Transverse colon (tissue), 4 donors: ENCODE measurements around the gene EPHA8. TPM values are rescaled to one million over a fixed set of nuclear protein-coding genes. Genes with fewer than 3 reads are reported as not detected.

ENCODE experiments used
- DNase-seq: peaks from one replicate; pipeline ENCODE4 v3.0.0-alpha.2; 2019
- H3K27ac ChIP-seq, 4 donors: fragments of 200-600 bp; sonication (generic); 2 replicates each; pipeline ENCODE4 v1.5.1; 2016 to 2018; ENCODE audit warnings: inconsistent platforms in 4 of 4
- H3K27me3 ChIP-seq: fragments of 200-600 bp; sonication (generic); 2 replicates; pipeline ENCODE4 v1.5.1; 2017; ENCODE audit warnings: inconsistent platforms
- H3K36me3 ChIP-seq, 4 donors: fragments of 200-600 bp; sonication (generic); 2 replicates each; pipeline ENCODE4 v1.5.1; 2017 to 2019; ENCODE audit warnings: inconsistent platforms in 4 of 4
- H3K4me1 ChIP-seq, 4 donors: fragments of 200-600 bp; sonication (generic); 2 replicates each; pipeline ENCODE4 v1.5.1; 2017 to 2020; ENCODE audit warnings: inconsistent platforms in 4 of 4
- H3K4me3 ChIP-seq, 4 donors: fragments of 200-600 bp; sonication (generic); 1 replicate in 1 of 4; 2 replicates in 3 of 4; pipeline versions ENCODE4 v1.5.1 to v1.6.1; 2017 to 2019; ENCODE audit warnings: inconsistent platforms in 4 of 4
- H3K9me3 ChIP-seq, 2 donors: fragments of 200-600 bp; sonication (generic); 2 replicates each; pipeline ENCODE4 v1.5.1; 2017 to 2019; ENCODE audit warnings: inconsistent platforms in 2 of 2
- CTCF ChIP-seq, 5 experiments: fragments of 200-600 bp in 3 of 5; fragments of 450-650 bp in 2 of 5; sonication (generic) in 3 of 5; IDR thresholded peaks; 1 replicate in 2 of 5; 2 replicates in 3 of 5; pipeline ENCODE4 v1.5.1; 2016 to 2017; ENCODE audit warnings: antibody characterized with exemption in 5 of 5, inconsistent platforms in 3 of 5, mild to moderate bottlenecking in 2 of 5, moderate library complexity in 1 of 5
- EP300 ChIP-seq: sonication (generic); formaldehyde crosslinking; IDR thresholded peaks from one replicate; pipeline ENCODE4 v1.6.1; 2017; ENCODE audit warnings: antibody characterized with exemption, low read depth
- POLR2A ChIP-seq: fragments of 450-650 bp; IDR thresholded peaks from one replicate; pipeline ENCODE4 v1.6.1; 2016; ENCODE audit warnings: antibody characterized with exemption, mild to moderate bottlenecking, moderate library complexity
- POLR2AphosphoS5 ChIP-seq, 3 donors: sonication (generic); formaldehyde crosslinking; IDR thresholded peaks; one replicate each; pipeline ENCODE4 v1.6.1; 2016; ENCODE audit warnings: antibody characterized with exemption in 3 of 3
- WGBS, 2 donors: methylation state at CpG; one replicate each; pipeline ENCODE4 v1.1.5; 2018; ENCODE audit warnings: low coverage in 1 of 2; 5-methylcytosine and 5-hydroxymethylcytosine counted together
- in situ Hi-C, 4 donors: fragments of 200-750 bp; cut with MboI; loops; one replicate each; pipeline versions ENCODE4 v1.15.0 to v1.15.1; 2017; ENCODE audit warnings: low sequenced_read_pairs in 3 of 4, low pct_ligation_motif_present in 1 of 4, low pct_unique_long_range_greater_than_20kb in 1 of 4
- intact Hi-C: fragments of 100-400 bp; cut with DNase I; formaldehyde crosslinking; loops from one replicate; pipeline ENCODE4 v1.15.1; 2023; ENCODE audit warnings: low total_unique reads
- total RNA-seq, 4 donors: library from RNA; depleted of rRNA; stranded (reverse); fragments of >200 nt; gene quantifications; one replicate each; pipeline ENCODE4 v1.1.0, GENCODE V29; 2016

EPHA8 gene
- total RNA-seq, 4 donors from 2014 or later = not detected

DNA sequence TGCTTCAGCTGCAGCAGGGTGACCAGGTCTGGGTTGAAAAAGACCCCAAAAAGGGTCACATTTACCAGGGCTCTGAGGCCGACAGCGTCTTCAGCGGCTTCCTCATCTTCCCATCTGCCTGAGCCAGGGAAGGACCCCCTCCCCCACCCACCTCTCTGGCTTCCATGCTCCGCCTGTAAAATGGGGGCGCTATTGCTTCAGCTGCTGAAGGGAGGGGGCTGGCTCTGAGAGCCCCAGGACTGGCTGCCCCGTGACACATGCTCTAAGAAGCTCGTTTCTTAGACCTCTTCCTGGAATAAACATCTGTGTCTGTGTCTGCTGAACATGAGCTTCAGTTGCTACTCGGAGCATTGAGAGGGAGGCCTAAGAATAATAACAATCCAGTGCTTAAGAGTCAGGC is 76.0 kb downstream of the EPHA8 start:
- peak overlapping the region in 1 of 4 donors; percentile 27 for H3K4me3 ChIP-seq
- intact Hi-C loops = no loop called here

GRCh38 chr1:22641247-22641646 is 78.0 kb downstream of the EPHA8 start:
- Histone ChIP-seq H3K27me3 (no peaks in the 10 kb centered on the region), H3K36me3 (no peaks in the 10 kb centered on the region), H3K9me3 (no peaks in the 10 kb centered on the region), H3K27ac (no peak overlapping the region), H3K4me3 (no peak overlapping the region), H3K4me1 (no peaks in the 10 kb centered on the region)
- intact Hi-C loops (no loop called here), in situ Hi-C loops (loop anchor here (10.0 to 25.0 kb wide), 3 partner anchors 216 to 504 kb away; partner anchors contain the start of gene WNT4 (in 2 of the 4))
- no peak for TF ChIP-seq CTCF (IDR thresholded peaks at IDR 0.05)
- no peak for TF ChIP-seq POLR2AphosphoS5 (IDR thresholded peaks at IDR 0.05)
- no peak for DNase-seq
- WGBS, 2 donors = 42 to 49% methylated on average over 3 to 8 of the region's 8 CpGs

More for the DNA sequence above, 76.0 kb downstream of the EPHA8 start:
- 6 to 40% methylated on average over 3 to 8 of the region's 8 CpGs for WGBS, 2 donors
- in situ Hi-C loops = loop anchor here in 2 of 4 donors (25.0 kb wide), 1 partner anchor 502 kb away; the partner anchor contains the start of gene WNT4 (in 2 of the 2)
- no peaks in the 10 kb centered on the region for H3K9me3 ChIP-seq
- no peaks in the 10 kb centered on the region for H3K36me3 ChIP-seq
- DNase-seq = peak; percentile 26
- peaks cover under 1% of the 10 kb centered on the region for H3K27me3 ChIP-seq
- TF ChIP-seq POLR2A (no peak), POLR2AphosphoS5 (IDR thresholded peaks at IDR 0.05) (no peak), CTCF (IDR thresholded peaks at IDR 0.05) (no peak), EP300 (no peak)
- H3K4me1 ChIP-seq = peaks cover 0 to 3% (median 0%) of the 10 kb centered on the region in 4 donors
- peak overlapping the region in 1 of 4 donors; percentile 35 for H3K27ac ChIP-seq

GRCh38 chr1:22641906-22642636 is 78.8 kb downstream of the EPHA8 start:
- 9% methylated on average over 18 of the region's 18 CpGs; no CpG with 5 or more reads in 1 of the 2 donors for WGBS, 2 donors
- DNase-seq = peak; percentile 82
- no peak overlapping the region for H3K27ac ChIP-seq
- no peak overlapping the region for H3K4me3 ChIP-seq
- H3K27me3 ChIP-seq = no peaks in the 10 kb centered on the region
- in situ Hi-C loops = loop anchor here (10.0 to 25.0 kb wide), 3 partner anchors 217 to 505 kb away; partner anchors contain the start of gene WNT4 (in 2 of the 4)
- intact Hi-C loops = loop anchor here (1.0 kb wide), 1 partner anchor 222 kb away; no protein-coding TSS in a partner anchor
- H3K36me3 ChIP-seq = no peaks in the 10 kb centered on the region
- TF ChIP-seq EP300 (no peak), POLR2AphosphoS5 (IDR thresholded peaks at IDR 0.05) (peak in 1 of 3 donors; percentile 33), POLR2A (no peak), CTCF (IDR thresholded peaks at IDR 0.05) (peak; percentile 81 to 92 (median 91))
- H3K9me3 ChIP-seq = no peaks in the 10 kb centered on the region
- H3K4me1 ChIP-seq = no peaks in the 10 kb centered on the region

GRCh38 chr1:22643381-22643780 is 80.1 kb downstream of the EPHA8 start, which contains the start of gene C1QC:
Gene C1QC, plus strand, starts transcription at chr1:22643633. Its CDS starts 391 bp downstream, at chr1:22644024.
- WGBS, 2 donors = 61% methylated on average over 8 of the region's 8 CpGs; no CpG with 5 or more reads in 1 of the 2 donors
- DNase-seq = peak; percentile 26

More at GRCh38 chr1:22643381-22643780, 80.1 kb downstream of the EPHA8 start, which contains the start of gene C1QC:
- H3K27me3 ChIP-seq = no peaks in the 10 kb centered on the region
- no peaks in the 10 kb centered on the region for H3K9me3 ChIP-seq
- H3K4me3 ChIP-seq = peak within 1 kb of the TSS in 2 of 4 donors; percentile 9 to 27
- peak within 1 kb of the TSS; percentile 28 to 48 (median 41) for H3K27ac ChIP-seq
- H3K4me1 ChIP-seq = no peaks in the 10 kb centered on the region
- H3K36me3 ChIP-seq = no peaks in the 10 kb centered on the region
- in situ Hi-C loops (loop anchor here (10.0 to 25.0 kb wide), 3 partner anchors 219 to 506 kb away; partner anchors contain the start of gene WNT4 (in 2 of the 4)), intact Hi-C loops (no loop called here)
- peak in 2 of 3 donors; percentile 16 to 58 for TF ChIP-seq POLR2AphosphoS5 (IDR thresholded peaks at IDR 0.05)
- peak; percentile 24 for TF ChIP-seq POLR2A
- TF ChIP-seq EP300 = no peak
- TF ChIP-seq CTCF (IDR thresholded peaks at IDR 0.05) = no peak
